ENCODE data around the gene TMCC1.
"Not testable (repeated sequence)": the region's sequence is repeated elsewhere in the genome, so short reads cannot be mapped to it uniquely, and the experiment has no call there.

Gene TMCC1

DNA sequence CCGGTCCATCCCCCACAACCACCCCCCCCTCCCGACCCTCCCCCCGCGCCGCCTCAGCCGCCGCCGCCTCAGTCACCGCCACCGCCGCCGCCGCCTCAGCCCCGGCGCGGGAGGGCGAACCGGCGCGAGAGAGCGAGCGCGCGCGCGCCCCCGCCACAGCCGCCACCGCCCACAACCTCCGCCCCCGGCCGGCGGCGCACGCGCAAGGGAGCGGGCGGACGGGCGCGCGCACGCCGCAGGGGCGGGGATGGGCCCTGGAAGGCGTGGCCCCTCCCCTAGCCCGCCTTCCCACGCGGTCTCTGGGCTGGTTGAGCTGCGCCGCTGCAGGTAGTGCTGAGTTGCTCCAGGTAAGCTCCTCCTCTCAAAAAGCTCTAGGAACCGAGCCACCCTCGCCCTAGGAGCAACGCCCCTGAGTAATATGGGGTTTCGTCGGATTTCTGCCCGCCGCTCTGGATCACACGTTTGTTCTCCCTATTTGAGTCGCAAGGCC is at the start of gene TMCC1:
TSS of gene TMCC1 (minus strand) at position 131 of the 490 bp plus-strand sequence.
- DNase-seq: peak; percentile 81 to 96 (median 91)

DNA sequence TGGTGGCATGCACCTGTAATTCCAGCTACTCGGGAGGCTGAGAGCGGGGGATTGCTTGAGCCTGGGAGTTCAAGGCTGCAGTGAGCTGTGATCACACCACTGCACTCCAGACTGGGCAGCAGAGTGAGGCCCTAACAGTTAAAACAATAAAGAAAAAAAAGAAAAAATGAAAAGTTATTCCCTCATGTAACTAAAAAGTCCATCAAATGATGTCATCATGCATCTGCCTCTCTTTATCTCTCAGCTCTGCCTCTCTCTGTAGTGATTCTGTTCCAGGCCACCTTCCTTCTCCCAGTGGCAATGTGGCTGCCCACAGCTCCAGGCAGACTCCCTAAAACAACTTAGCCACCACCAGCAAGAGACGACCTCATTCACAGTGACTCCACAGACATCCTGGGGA is 49.5 kb upstream of the TMCC1 start:
- DNase-seq: no peak

DNA sequence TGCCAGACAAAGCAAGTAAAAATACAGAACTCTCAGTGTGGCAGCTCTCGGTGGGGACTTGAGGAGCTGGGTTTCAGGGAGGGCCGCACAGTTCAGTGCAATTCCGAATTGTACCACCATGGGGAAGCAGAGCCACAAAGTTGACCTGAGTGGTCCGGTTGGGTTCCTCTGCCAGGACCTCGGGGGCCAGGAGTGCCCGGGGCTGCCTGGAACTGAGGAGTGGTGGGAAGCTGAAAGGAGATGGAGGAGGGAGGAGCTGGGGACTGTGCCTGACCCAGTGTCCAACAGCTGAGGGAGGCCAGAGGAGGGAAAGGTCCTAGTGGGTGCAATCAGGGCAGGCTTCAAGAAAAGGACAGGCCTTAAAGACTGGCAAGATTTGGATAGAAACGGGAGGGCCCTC is 48.8 kb upstream of the TMCC1 start:
- peak; percentile 76 to 84 (median 84) for DNase-seq

GRCh38 chr3:129940086-129940485 is 46.6 kb upstream of the TMCC1 start:
- DNase-seq: no peak

DNA sequence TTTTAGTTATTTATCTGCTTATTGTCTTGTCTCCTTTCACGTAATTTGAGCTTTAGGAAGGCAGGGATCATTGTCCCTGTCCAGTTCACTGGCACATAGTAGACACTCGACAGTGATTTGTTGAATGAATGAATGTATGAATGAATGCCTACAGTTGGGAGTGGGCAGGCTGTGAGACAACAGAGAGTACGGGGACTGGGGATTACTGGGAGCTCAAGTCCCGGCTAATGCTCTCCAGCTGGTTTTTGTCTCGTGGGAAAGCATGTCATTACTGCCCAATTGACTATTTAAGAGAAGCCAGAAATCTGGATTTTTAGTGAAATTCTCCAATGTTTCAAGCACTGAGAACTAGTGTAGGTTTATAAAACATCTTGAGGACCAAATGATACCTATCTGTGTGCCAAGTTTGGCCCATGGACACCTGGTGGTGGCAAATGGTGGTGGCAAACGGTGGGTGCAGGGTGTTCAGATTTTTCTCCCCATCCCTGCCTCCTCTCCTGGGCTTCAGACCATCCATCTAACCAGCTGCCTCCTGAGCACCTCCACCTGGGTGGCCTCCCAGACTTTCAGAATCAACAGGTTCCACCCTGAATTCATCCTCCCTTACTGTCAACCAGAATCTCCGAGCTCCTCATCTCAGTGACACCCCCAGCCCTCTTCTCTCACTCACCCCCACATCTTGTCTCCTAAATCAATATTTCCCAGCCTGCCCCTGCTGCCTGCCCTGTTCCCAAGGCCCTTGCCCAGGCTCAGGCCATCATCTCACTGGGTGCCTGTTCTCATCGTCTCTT is 44.8 kb upstream of the TMCC1 start:
- DNase-seq: no peak

DNA sequence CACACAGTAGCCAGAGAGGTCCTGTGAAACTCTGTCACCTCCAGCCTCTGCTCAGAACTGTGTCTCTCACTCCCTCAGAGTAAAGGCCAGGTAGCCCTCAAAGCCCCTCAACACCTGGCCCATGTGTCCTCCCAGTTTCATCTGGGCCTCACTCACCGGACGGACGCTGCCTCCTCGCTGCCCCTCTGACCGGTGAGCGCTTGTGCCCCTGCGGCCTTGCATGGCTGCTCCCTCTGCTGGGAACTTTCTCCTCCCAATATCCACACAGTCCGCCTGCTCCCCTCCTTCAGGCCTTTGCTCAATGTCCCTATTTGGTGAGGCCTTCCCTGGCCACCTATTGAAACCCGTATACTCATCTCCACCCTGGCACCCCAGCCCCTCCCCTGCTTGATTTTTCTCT is 44.2 kb upstream of the TMCC1 start:
- no peak for DNase-seq

DNA sequence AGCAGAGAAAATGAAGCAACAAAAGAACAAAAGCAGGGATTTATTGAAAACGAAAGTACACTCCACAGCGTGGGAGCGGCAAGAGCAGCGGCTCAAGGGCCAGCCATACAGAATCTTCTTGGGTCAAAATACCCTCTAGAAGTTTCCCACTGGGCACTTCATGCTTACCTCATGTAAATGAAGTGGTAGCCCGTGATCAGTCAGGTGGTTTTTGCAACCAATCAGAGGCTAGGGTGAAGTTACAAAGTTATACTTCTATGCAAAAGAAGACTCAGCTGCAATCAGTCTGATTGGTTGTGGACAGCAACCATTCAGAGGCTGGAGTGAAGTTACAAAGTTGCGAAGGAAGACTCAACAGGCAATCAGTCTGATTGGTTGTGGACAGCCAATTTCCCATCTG is 43.2 kb upstream of the TMCC1 start:
- peak; percentile 64 to 87 (median 73) for DNase-seq

GRCh38 chr3:129934234-129935123 is 41.0 kb upstream of the TMCC1 start:
- peak; percentile 39 to 54 (median 44) for DNase-seq

GRCh38 chr3:129933471-129933870 is 40.0 kb upstream of the TMCC1 start:
- no peak for DNase-seq

GRCh38 chr3:129929383-129929782 is 35.9 kb upstream of the TMCC1 start:
- no peak for DNase-seq

DNA sequence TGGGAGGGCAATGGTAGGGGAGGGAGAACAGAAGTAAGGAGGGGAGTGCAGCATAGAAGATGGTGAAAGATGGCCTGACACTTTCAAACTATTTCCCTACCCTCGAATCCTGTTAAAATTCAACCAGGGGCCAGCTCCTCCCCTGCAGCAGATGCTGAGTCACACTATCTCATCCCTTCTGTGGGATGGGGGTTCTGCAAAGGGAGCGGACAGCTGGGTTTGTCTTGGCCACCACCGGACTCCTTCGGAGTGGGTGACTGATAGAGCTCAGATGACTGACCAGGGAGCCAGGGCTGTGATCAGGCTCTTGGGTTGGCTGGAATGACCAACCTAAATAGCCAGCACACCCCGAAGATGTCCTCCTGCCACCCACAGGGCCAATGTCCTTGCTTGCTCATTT is 33.6 kb upstream of the TMCC1 start:
- DNase-seq: no peak

DNA sequence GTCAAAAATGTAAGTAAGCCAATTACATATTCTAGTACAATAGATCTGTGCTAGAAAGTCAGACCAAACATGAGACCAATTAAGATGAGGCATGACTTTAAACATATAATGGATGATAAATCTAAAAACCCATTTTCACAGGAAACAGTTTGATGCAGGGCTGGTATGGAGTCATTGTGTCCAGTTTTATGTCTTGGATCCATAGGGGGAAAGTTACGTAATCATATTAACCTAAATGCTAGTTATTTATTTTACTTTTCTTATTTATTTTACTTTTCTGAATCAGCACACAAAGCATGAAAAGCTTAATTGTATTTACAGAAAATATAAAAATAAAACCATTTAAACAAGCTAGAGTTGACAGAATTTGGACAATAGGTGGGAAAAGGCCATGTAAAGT is 26.3 kb upstream of the TMCC1 start:
- no peak for DNase-seq

DNA sequence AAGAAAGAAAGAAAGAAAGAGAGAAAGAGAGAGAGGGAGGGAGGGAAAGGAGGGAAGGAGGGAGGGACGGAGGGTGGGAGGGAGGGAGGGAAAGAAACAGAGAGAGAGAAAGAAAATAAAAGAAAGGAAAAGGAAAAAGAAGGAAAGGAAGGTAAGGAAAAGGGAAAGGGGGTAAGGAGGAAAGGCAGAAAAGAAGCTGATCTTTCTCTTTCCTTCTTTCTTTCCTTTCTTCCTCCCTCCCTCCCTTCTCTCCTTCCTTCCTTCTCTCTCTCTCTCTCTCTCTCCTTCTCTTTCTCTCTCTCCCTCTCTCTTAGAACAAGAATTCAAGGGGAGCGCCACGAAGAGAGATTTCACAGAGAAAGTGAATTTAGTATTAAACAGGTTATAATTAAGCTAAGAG is 25.8 kb upstream of the TMCC1 start:
- no peak for DNase-seq

- no peak for DNase-seq
These were observed 24.9 kb upstream of the TMCC1 start for GRCh38 chr3:129918461-129918860.

DNA sequence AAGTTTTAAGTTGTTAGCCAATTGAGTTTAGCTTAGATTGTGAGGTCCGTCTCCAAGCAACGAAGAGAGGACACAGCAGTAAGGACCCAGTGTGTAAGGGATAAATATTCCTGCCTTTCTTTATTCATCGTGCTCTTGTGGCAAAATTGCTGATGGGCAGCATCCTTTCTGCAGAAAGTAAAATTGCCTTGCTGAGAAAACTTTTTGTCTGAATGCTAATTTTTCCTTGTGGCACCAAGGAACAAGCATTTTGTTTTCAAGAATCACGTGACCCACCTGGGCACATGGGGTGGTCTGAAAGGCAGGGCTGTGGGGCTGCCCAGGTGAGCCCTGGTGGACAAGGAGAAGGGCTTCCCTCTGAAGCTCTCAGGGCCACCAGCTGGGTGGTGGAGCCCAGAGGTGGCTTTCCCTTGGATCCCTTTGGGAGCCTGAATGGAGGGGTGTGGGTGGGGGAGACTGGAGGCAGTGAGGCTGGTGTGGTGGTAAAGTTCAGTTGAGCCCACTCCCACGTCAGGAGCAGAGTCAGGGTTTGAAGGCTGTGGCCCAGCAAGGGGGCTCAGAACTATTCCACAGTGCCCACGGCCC is 24.0 kb upstream of the TMCC1 start:
- DNase-seq: no peak

DNA sequence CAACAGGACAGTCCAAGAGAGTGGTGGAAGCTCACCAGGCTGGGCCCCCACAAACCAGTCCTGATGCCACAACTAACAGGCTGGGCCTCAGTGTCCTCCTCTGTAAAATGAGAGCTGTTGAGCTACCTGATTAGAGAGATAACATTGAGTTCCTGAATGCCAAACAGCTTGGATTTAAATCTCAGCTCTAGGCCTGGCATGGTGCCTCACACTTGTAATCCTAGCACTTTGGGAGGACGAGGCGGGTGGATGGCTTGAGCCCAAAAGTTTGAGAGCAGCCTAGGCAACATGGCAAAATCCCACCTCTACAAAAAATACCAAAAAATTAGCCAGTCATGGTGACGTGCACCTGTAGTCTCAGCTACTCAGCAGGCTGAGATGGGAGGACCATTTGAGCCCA is 20.1 kb upstream of the TMCC1 start:
- DNase-seq: no peak

GRCh38 chr3:129911261-129911861 is 17.9 kb upstream of the TMCC1 start:
- peak; percentile 81 to 92 (median 91) for DNase-seq

DNA sequence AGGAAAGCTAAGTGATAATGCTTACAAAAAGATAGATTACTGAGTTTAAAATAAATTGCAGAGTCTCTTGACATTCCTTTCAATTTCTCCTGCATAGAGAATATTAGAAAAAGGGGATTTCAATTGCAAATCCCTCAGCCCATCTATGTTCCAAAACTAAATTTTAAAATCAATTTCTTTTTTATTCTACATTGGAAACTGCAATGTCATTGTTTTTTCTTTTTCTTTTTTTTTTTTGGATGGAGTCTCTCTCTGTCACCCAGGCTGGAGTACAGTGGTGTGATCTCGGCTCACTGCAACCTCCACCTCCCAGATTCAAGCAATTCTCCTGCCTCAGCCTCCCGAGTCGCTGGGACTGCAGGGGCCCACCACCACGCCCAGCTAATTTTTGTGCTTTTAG is 15.7 kb upstream of the TMCC1 start:
- not testable (repeated sequence) for DNase-seq

- no peak for DNase-seq
These were observed 14.9 kb upstream of the TMCC1 start for GRCh38 chr3:129908417-129908816.

DNA sequence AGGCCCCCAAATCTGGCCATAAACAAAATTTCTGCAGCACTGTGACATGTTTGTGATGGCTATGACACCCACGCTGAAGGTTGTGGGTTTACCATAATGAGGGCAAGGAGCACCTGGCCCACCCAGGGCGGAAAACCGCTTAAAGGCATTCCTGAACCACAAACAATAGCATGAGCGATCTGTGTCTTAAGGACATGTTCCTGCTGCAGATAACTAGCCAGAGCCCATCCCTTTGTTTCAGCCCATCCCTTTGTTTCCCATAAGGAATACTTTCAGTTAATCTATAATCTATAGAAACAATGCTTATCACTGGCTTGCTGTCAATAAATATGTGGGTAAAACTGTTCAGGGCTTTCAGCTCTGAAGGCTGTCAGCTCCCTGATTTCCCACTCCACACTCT is 7.8 kb upstream of the TMCC1 start:
- not testable (repeated sequence) for DNase-seq

- no peak for DNase-seq
These were observed 3.5 kb upstream of the TMCC1 start for GRCh38 chr3:129897026-129897425.

DNA sequence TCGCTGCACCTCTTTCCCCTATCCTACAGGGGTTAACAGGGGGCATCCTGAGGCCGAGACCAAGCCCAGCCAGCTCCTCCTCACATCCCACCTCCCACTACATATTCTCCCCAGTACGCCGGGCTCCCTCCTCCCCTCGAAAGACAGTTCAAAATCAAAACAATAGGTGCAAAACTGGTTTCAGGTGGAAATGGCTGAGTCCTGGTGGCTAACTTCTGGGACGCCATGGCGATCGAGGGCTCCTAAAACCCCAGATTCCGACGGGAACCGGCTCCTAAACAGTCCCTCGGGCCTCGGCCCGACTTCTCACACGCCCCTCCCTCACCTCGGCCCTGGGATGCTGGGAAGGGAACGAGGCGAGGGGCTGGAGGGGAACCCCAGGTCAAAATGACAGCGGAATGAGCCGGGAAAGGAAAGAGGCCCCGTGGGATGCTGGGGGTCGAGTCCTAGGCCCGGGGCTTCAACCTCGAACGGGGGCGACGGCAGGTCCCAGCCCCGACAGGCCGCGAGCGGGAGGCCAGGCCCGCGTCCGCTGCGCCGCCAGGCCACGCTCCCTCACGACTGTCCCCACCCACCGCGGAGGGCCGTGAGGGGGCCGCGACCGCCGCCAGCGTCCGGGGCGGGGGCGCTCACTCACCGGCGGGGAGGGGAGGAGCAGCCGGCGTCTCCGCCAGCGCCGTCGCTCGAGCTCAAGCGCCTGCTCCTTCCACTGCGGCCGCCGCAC is 492 bp downstream of the TMCC1 start:
- DNase-seq: peak in 2 of 3 donors; percentile 57 to 84

Data from suppressor macrophage treated with lipopolysaccharide for 1 hour (primary cell).